ENCODE measurements around the gene HASPIN.
A peak's percentile ranks its signal among the peaks of the same experiment; 100 is the strongest.
"Not testable (repeated sequence)": the region's sequence is repeated elsewhere in the genome, so short reads cannot be mapped to it uniquely, and the experiment has no call there.

The HASPIN gene

GRCh38 chr17:3732210-3732621, 8.5 kb downstream of the HASPIN start:
- Histone ChIP-seq H3K9ac (ENCODE audit: low read length) (no peak overlapping the region), H3K79me2 (ENCODE audit: insufficient read depth, low read length) (no peaks in the 10 kb centered on the region), H2AFZ (ENCODE audit: low read length) (no peak overlapping the region), H3K9me2 (ENCODE audit: low read depth, low read length) (no peaks in the 10 kb centered on the region), H3K27ac (ENCODE audit: low read depth, low read length, poor library complexity, severe bottlenecking) (no peak overlapping the region), H3K36me3 (ENCODE audit: insufficient read depth, low read length) (peaks cover 7% of the 10 kb centered on the region), H3K9me3 (ENCODE audit: low read length) (no peaks in the 10 kb centered on the region), H3F3A (ENCODE audit: insufficient read depth, low read length) (no peaks in the 10 kb centered on the region), H3K4me1 (ENCODE audit: insufficient read depth, low read length, severe bottlenecking) (no peaks in the 10 kb centered on the region), H3K4me2 (ENCODE audit: low read length) (no peak overlapping the region), H4K20me1 (ENCODE audit: insufficient read depth, low read length) (no peaks in the 10 kb centered on the region), H3K4me3 (ENCODE audit: low read depth, low read length, poor library complexity, severe bottlenecking) (no peak overlapping the region), H3K27me3 (ENCODE audit: insufficient read depth, low read length) (no peaks in the 10 kb centered on the region)
- TF ChIP-seq CTCF (IDR thresholded peaks at IDR 0.05; ENCODE audit: low read length) (peak; percentile 37; the same call in 1 of the 2 replicates), EZH2 (IDR thresholded peaks at IDR 0.05; ENCODE audit: borderline replicate concordance, low read length) (no peak)

GRCh38 chr17:3734911-3735276, 11.2 kb downstream of the HASPIN start:
- not testable (repeated sequence) for H3K27ac ChIP-seq (ENCODE audit: low read depth, low read length, poor library complexity, severe bottlenecking); H3K27me3 ChIP-seq (ENCODE audit: insufficient read depth, low read length); H3K79me2 ChIP-seq (ENCODE audit: insufficient read depth, low read length); H3K9me2 ChIP-seq (ENCODE audit: low read depth, low read length); H3K4me2 ChIP-seq (ENCODE audit: low read length); H3K9ac ChIP-seq (ENCODE audit: low read length); H3K4me3 ChIP-seq (ENCODE audit: low read depth, low read length, poor library complexity, severe bottlenecking); H3K9me3 ChIP-seq (ENCODE audit: low read length); H3F3A ChIP-seq (ENCODE audit: insufficient read depth, low read length); H4K20me1 ChIP-seq (ENCODE audit: insufficient read depth, low read length); H2AFZ ChIP-seq (ENCODE audit: low read length); H3K36me3 ChIP-seq (ENCODE audit: insufficient read depth, low read length)
- H3K4me1 ChIP-seq (ENCODE audit: insufficient read depth, low read length, severe bottlenecking), result peaks cover 19% of the 10 kb centered on the region

- Histone ChIP-seq H3K9ac (ENCODE audit: low read length) (no peak overlapping the region), H3K79me2 (ENCODE audit: insufficient read depth, low read length) (no peaks in the 10 kb centered on the region), H2AFZ (ENCODE audit: low read length) (no peak overlapping the region), H4K20me1 (ENCODE audit: insufficient read depth, low read length) (no peaks in the 10 kb centered on the region), H3K27me3 (ENCODE audit: insufficient read depth, low read length) (no peaks in the 10 kb centered on the region), H3K4me2 (ENCODE audit: low read length) (no peak overlapping the region), H3K27ac (ENCODE audit: low read depth, low read length, poor library complexity, severe bottlenecking) (no peak overlapping the region), H3K9me3 (ENCODE audit: low read length) (no peaks in the 10 kb centered on the region), H3K4me1 (ENCODE audit: insufficient read depth, low read length, severe bottlenecking) (peaks cover 19% of the 10 kb centered on the region), H3F3A (ENCODE audit: insufficient read depth, low read length) (no peaks in the 10 kb centered on the region), H3K36me3 (ENCODE audit: insufficient read depth, low read length) (no peaks in the 10 kb centered on the region), H3K4me3 (ENCODE audit: low read depth, low read length, poor library complexity, severe bottlenecking) (no peak overlapping the region), H3K9me2 (ENCODE audit: low read depth, low read length) (no peaks in the 10 kb centered on the region)
- TF ChIP-seq CTCF (IDR thresholded peaks at IDR 0.05; ENCODE audit: low read length) (no peak), EZH2 (IDR thresholded peaks at IDR 0.05; ENCODE audit: borderline replicate concordance, low read length) (no peak)
Measured at GRCh38 chr17:3735515-3735914, 11.8 kb downstream of the HASPIN start.

GRCh38 chr17:3738562-3739295, 15.0 kb downstream of the HASPIN start:
- no peaks in the 10 kb centered on the region for H3K27me3 ChIP-seq (ENCODE audit: insufficient read depth, low read length)
- H3K9ac ChIP-seq (ENCODE audit: low read length), result no peak overlapping the region
- no peaks in the 10 kb centered on the region for H3K36me3 ChIP-seq (ENCODE audit: insufficient read depth, low read length)
- no peaks in the 10 kb centered on the region for H3K9me3 ChIP-seq (ENCODE audit: low read length)
- no peaks in the 10 kb centered on the region for H3K79me2 ChIP-seq (ENCODE audit: insufficient read depth, low read length)
- no peaks in the 10 kb centered on the region for H4K20me1 ChIP-seq (ENCODE audit: insufficient read depth, low read length)
- H3K4me2 ChIP-seq (ENCODE audit: low read length), result peak overlapping the region; percentile 42
- peaks cover 24% of the 10 kb centered on the region for H3K4me1 ChIP-seq (ENCODE audit: insufficient read depth, low read length, severe bottlenecking)
- no peak overlapping the region for H2AFZ ChIP-seq (ENCODE audit: low read length)
- no peaks in the 10 kb centered on the region for H3F3A ChIP-seq (ENCODE audit: insufficient read depth, low read length)
- no peak overlapping the region for H3K27ac ChIP-seq (ENCODE audit: low read depth, low read length, poor library complexity, severe bottlenecking)
- H3K4me3 ChIP-seq (ENCODE audit: low read depth, low read length, poor library complexity, severe bottlenecking), result no peak overlapping the region
- H3K9me2 ChIP-seq (ENCODE audit: low read depth, low read length), result no peaks in the 10 kb centered on the region
- TF ChIP-seq EZH2 (IDR thresholded peaks at IDR 0.05; ENCODE audit: borderline replicate concordance, low read length) (no peak), CTCF (IDR thresholded peaks at IDR 0.05; ENCODE audit: low read length) (no peak)

Measured in OCI-LY1 (cell line).